ENCODE results near the gene RGS21.

GRCh38 chr1:192350356-192350755, 33.6 kb downstream of the RGS21 start:
- TF ChIP-seq, protein P1, sequence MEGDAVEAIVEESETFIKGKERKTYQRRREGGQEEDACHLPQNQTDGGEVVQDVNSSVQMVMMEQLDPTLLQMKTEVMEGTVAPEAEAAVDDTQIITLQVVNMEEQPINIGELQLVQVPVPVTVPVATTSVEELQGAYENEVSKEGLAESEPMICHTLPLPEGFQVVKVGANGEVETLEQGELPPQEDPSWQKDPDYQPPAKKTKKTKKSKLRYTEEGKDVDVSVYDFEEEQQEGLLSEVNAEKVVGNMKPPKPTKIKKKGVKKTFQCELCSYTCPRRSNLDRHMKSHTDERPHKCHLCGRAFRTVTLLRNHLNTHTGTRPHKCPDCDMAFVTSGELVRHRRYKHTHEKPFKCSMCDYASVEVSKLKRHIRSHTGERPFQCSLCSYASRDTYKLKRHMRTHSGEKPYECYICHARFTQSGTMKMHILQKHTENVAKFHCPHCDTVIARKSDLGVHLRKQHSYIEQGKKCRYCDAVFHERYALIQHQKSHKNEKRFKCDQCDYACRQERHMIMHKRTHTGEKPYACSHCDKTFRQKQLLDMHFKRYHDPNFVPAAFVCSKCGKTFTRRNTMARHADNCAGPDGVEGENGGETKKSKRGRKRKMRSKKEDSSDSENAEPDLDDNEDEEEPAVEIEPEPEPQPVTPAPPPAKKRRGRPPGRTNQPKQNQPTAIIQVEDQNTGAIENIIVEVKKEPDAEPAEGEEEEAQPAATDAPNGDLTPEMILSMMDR (conservative IDR thresholded peaks at IDR 0.05; ENCODE audit: low read depth, low read length), result no peak
- no peak for TF ChIP-seq EZH2 (IDR thresholded peaks at IDR 0.05; ENCODE audit: low read length, unreplicated experiment)
- no peak for TF ChIP-seq EZH2phosphoT487 (IDR thresholded peaks at IDR 0.05; ENCODE audit: borderline replicate concordance, low read length)
